GM21529 (cell line): ENCODE data around the gene EEF1AKMT4.

Experiments used
- ATAC-seq: cut with Tn5 transposase; IDR thresholded peaks from one replicate; pipeline ENCODE4 v1.9.1; 2021; ENCODE audit not compliant: unreplicated experiment

EEF1AKMT4 gene

DNA sequence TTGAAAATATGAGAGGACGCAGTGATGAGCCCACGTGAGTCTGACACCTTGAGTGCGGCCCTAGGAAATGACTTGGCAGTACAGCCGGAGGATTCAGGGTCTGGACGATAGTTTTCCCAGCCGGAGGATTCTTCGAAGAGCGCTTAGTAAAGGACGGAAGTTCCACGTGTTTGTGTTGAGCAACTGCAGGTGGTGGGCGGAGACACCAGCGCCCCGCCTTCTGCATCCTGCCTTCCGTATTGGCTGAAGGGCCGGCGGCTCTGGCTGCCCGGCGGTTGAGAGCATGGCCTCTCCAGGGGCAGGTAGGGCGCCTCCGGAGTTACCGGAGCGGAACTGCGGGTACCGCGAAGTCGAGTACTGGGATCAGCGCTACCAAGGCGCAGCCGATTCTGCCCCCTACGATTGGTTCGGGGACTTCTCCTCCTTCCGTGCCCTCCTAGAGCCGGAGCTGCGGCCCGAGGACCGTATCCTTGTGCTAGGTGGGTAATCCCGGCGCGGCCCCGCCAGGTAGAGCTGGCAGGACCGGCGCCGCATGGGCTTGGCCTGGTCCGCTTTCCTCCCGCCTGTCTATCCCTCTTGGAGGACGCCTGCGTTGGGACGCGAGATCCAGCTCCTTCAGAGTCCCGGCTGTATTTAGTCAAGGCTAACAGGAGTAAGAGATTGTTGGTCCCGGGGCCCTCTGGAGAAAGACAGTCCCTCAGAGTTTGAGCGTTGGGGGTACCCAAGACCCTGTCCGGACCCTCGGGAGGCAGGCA is at the start of gene EEF1AKMT4:
EEF1AKMT4 (plus strand) TSS at position 261 of the 755 bp plus-strand sequence; CDS start at position 284, 23 bp downstream.
- peak; percentile 90 for ATAC-seq

DNA sequence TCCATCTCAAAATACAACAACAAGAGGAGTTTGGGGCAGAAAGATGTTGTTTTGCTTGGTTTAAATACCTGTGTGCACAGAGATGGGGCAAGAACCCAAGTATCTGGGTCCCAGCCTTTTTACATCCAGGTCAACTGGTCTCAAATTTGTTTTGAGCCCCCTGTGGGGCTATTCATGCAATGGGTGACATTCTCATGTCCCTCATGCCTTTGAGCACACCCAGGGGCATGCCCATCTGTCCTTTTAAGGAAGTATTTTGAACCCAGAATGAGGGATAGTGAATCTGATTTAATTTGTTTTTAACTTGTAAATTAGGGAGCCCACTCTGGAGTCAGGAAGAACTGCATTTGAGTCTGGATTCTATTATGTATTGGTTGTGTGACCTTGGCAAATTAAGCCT is 48.6 kb upstream of the EEF1AKMT4 start:
- ATAC-seq = no peak

- ATAC-seq = no peak
These were observed 45.9 kb upstream of the EEF1AKMT4 start for GRCh38 chr3:184203526-184203925.

GRCh38 chr3:184209146-184209923 is 40.1 kb upstream of the EEF1AKMT4 start:
- ATAC-seq = no peak

GRCh38 chr3:184211297-184211696 is 38.2 kb upstream of the EEF1AKMT4 start:
- no peak for ATAC-seq

- no peak for ATAC-seq
These were observed 37.8 kb upstream of the EEF1AKMT4 start for GRCh38 chr3:184211718-184212117.

DNA sequence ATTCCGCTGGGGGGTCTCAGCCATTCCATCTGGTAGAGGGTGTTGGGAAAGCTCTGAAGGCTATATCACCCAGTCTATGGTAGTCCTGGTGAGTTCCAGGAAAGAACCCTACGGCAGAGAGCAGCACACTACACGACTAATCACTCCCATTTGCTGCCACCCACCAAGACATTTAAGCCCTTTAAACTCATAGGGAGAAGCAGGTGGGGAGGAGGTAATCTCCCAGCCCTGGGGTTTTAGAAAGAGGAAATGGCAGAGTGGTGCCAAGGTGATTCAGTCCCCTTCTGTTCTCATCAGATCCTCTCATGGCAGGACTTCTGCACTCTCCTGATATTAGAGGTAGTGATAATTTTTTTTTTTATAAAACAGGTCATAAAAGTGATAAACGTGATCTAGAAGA is 30.7 kb upstream of the EEF1AKMT4 start:
- no peak for ATAC-seq

DNA sequence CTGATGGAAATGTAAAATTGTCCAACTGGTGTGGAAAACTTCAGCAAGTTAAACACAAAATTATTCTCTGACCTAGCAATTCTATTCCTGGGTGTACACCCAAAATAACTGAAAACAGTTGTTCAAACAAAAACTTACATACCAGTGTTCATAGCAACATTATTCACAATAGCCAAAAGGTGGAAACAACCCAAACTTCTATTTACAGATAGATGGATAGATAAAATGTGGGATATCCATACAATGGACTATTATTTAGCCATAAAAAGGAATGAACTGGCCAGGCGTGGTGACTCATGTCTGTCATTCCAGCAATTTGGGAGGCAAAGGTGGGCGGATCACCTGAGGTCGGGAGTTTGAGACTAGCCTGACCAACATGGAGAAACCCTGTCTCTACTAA is 27.0 kb upstream of the EEF1AKMT4 start:
- ATAC-seq = no peak

- ATAC-seq = no peak
These were observed 25.5 kb upstream of the EEF1AKMT4 start for GRCh38 chr3:184223946-184224345.

DNA sequence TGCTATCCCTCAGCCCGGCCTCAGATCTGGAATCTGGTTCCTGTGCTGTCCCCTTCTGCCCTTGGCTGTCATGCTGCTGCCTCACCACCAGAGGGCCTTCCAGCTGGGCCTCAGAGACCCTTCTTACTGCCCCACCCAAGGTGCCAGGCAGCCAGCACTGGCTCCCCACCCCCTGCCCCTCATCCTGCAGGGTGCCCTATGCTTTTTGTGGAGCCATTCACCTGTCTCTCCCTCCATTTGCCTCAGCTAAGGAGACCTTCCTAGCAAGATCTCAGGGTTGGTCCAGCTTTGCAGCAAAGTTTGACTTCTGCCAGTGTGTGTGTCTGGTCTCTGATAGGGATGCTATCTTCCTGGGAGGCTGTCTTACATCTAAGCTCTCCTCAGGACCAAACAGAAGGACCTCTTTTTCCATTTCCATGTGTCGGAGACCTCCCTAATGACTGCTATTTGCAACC is 22.0 kb upstream of the EEF1AKMT4 start:
- ATAC-seq = peak; percentile 53

DNA sequence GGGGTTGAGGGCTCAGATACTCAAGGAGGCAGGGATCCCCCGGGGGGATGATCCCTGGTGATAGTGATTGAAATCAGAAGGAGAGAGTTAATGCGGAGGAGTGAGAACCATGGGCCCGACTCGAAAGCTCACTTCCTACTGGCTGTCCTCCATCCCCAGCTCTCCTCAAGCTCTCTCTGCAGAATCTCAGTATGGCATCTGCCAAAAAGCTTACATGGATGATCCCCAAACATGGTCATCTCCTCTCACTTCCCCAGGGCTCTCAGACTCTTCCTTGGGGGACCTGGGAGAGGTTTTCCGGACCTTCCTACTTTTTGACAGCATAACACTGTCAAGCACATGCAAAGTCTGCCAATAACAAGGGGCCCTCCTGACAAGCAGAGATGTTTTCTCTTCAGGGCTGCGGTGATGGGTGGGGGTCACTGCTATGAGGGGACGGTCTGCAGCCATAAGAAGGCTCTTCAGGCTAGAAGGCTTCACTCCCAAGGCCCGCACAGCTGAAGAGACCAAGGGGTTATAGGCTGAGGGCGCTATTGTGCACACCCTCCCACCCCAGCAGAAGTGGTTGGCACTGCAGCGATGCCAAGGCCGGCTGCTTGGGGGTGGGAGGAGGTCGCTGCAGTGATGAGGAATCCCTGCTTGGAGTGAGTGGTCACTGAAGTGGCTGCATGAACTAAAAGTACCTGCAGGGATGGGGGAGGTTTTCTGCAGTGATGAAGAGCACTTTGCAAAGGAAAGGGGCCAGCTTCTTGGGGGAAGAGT is 20.9 kb upstream of the EEF1AKMT4 start:
- no peak for ATAC-seq

GRCh38 chr3:184229394-184230080 is 19.9 kb upstream of the EEF1AKMT4 start, which contains the start of gene VWA5B2:
VWA5B2 (plus strand) TSS chr3:184229585; CDS start chr3:184230529, 944 bp downstream.
- ATAC-seq = peak; percentile 71

GRCh38 chr3:184230081-184230602 is 19.3 kb upstream of the EEF1AKMT4 start:
- ATAC-seq = no peak

DNA sequence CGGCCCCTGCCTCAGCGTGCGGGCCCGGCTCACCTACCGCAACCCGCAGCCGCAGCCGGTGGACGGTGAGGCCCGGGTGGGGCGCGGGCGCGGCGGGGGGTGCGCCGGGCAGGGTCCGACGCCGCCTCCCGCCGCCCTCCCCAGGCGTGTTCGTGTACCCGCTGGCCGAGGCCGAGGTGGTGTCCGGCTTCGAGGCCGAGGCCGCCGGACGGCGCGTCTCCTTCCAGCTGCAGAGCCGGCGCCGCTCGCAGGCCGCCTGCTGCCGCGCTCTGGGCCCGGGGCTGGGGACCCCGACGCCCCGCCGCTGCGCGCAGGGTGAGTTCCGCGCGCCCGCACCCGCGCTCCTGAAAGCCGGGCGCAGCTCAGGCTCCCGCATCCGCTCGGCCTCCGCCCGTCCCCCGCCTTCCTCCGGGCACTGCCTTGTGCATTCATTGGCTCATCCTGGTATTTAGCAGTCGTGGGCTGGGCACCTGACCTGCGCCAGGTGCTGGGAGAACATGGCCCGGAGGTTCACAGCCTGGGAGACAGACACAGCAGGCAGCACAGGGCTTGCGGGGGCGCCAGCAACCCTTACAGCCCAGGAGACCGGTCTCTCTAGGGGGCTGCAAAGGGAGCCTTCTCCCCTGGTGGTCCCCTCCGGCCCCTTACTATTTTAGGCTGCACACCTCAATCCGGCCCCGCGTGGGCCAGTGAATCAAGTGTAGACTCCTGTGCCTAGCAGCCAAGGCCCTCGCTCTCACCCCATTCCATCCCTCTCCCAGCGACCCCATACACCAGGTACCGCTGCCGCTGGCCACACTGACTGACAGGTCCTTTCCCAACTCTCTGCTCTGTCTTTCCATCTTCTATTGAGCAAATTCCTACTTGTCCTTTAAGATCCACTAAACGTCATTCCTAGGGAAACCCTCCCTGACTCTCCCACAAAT is 18.6 kb upstream of the EEF1AKMT4 start:
- no peak for ATAC-seq

DNA sequence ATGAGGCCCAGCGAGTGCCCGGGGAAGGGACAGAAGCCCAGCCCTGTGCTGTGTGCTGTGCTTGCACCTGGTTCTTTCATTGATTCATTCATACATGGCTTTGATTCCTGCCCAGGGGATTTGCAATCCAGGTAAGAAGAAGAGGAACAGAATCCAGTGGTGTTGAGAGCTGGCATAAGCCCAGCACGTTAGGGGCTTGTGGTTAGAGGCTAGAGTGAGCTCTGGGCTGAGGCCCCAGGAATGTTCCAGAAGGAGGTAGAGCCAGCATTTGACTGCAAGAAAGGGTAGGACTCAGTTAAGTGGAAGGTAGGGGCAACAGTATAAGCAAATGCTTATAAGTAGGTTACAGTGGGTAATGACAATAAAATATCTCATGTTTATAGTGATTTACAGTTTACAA is 17.8 kb upstream of the EEF1AKMT4 start:
- ATAC-seq = no peak

- no peak for ATAC-seq
These were observed 16.2 kb upstream of the EEF1AKMT4 start for GRCh38 chr3:184233127-184233843.

GRCh38 chr3:184234224-184234623 is 15.2 kb upstream of the EEF1AKMT4 start:
- no peak for ATAC-seq

- ATAC-seq = no peak
These were observed 14.6 kb upstream of the EEF1AKMT4 start for GRCh38 chr3:184234671-184235380.
